GM18873 (cell line): ENCODE results near the gene PRR5.
"Not testable (repeated sequence)": the region's sequence is repeated elsewhere in the genome, so short reads cannot be mapped to it uniquely, and the experiment has no call there.

Source experiments
- ATAC-seq: cut with Tn5 transposase; IDR thresholded peaks from one replicate; pipeline ENCODE4 v1.9.1; 2021; ENCODE audit warnings: mild to moderate bottlenecking, moderate library complexity, moderate number of reproducible peaks; ENCODE audit not compliant: unreplicated experiment, low FRiP score

Gene PRR5, protein sequence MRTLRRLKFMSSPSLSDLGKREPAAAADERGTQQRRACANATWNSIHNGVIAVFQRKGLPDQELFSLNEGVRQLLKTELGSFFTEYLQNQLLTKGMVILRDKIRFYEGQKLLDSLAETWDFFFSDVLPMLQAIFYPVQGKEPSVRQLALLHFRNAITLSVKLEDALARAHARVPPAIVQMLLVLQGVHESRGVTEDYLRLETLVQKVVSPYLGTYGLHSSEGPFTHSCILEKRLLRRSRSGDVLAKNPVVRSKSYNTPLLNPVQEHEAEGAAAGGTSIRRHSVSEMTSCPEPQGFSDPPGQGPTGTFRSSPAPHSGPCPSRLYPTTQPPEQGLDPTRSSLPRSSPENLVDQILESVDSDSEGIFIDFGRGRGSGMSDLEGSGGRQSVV

GRCh38 chr22:44701824-44702478 is at the start of gene PRR5:
Gene PRR5, plus strand, starts transcription at chr22:44702204. Its CDS starts 271 bp downstream, at chr22:44702475.
- no peak for ATAC-seq

DNA sequence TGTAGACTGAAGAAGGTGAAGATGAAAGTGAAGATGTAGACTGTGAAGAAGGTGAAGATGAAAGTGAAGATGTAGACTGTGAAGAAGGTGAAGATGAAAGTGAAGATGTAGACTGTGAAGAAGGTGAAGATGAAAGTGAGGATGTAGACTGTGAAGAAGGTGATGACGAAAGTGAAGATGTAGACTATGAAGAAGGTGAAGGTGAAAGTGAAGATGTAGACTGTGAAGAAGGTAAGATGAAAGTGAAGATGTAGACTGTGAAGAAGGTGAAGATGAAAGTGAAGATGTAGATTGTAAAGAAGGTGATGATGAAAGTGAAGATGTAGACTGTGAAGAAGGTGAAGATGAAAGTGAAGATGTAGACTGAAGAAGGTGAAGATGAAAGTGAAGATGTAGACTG is 49.1 kb upstream of the PRR5 start:
- not testable (repeated sequence) for ATAC-seq

GRCh38 chr22:44658311-44658953 is 43.6 kb upstream of the PRR5 start:
- no peak for ATAC-seq

GRCh38 chr22:44659140-44659539 is 42.9 kb upstream of the PRR5 start:
- ATAC-seq, result no peak

GRCh38 chr22:44660051-44660830 is 41.8 kb upstream of the PRR5 start:
- no peak for ATAC-seq

GRCh38 chr22:44661070-44661469 is 40.9 kb upstream of the PRR5 start:
- no peak for ATAC-seq

GRCh38 chr22:44661659-44662569 is 40.1 kb upstream of the PRR5 start:
- no peak for ATAC-seq

GRCh38 chr22:44663256-44663999 is 38.6 kb upstream of the PRR5 start:
- ATAC-seq, result no peak

- ATAC-seq, result no peak
Measured at GRCh38 chr22:44664149-44664548, 37.9 kb upstream of the PRR5 start.

DNA sequence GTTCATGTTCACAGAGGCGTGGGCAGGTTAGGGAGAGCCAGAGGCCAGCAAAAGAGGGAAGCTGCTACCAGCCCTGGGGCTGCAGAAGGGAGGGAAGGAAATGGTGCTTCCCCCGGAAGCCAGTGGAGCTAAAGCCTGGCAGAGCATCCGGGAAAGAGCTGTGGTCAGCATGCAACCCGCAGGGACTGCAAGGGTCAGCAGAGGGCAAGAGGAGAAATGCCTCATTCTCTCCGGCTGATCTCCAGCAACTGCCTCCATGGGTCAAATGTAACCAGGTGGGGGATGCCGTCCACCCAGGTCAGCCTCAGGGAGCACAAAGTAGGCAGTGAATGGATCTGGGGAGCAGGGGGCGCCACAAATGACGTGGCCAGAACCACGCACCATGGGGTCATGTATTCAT is 36.9 kb upstream of the PRR5 start:
- ATAC-seq, result no peak

GRCh38 chr22:44666207-44666585 is 35.8 kb upstream of the PRR5 start:
- no peak for ATAC-seq

DNA sequence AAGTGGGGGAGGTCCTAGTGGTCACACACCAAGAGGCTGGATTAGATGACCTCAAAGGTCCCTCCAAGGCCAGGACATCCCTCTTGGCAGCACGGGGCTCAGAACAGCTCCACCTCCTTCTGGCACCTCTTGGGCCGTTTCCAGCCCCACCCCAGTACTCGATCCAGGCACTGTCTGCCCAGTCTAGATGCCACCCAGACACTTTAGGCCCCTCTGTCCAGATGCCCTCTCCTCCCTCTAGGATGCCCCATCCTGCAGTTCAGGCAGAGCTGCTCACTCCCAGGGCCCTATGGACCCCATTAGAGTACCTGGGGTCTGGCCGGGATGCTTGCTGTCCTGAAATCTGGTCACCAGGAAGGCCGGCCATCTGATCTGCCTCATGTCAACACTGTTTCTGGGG is 34.7 kb upstream of the PRR5 start:
- no peak for ATAC-seq

- no peak for ATAC-seq
Measured at GRCh38 chr22:44667829-44668189, 34.2 kb upstream of the PRR5 start.

DNA sequence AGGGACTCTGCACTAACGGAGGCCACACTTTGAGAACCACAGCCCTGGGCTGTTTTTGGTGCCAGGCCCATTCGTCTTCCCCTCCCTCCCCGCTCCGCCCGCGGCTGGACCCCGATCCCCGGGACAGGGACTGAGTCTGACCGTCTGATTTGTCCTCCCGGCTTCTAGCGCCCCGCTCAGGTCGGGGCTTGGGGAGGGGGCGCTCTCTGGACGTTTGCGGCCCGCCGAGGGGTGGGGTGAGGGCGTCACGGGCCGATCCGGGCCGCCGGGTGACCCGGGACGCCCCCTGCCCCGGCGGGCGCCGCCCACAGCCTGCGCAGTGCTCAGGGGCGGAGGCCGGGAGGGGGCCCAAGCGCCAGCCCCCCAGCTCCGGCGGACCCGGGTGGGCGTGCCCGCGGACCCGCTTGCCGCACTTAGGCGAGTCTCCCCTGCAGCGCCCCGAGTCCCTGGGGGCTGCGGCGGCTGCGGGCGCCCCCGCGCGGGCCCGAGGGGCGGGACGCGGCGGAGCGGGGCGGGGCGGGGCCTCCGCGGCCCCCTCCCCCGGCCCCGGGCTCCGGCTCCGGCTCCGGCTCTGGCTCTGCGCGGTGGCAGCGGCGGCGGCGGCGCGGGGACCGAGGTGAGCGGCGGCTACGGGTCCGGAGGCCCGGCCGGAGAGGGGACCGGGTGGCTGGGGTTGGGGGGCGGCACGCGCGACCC is 33.7 kb upstream of the PRR5 start:
- ATAC-seq, result no peak

- no peak for ATAC-seq
Measured at GRCh38 chr22:44668886-44669521, 33.0 kb upstream of the PRR5 start.

- no peak for ATAC-seq
Measured at GRCh38 chr22:44669561-44669976, 32.4 kb upstream of the PRR5 start.

DNA sequence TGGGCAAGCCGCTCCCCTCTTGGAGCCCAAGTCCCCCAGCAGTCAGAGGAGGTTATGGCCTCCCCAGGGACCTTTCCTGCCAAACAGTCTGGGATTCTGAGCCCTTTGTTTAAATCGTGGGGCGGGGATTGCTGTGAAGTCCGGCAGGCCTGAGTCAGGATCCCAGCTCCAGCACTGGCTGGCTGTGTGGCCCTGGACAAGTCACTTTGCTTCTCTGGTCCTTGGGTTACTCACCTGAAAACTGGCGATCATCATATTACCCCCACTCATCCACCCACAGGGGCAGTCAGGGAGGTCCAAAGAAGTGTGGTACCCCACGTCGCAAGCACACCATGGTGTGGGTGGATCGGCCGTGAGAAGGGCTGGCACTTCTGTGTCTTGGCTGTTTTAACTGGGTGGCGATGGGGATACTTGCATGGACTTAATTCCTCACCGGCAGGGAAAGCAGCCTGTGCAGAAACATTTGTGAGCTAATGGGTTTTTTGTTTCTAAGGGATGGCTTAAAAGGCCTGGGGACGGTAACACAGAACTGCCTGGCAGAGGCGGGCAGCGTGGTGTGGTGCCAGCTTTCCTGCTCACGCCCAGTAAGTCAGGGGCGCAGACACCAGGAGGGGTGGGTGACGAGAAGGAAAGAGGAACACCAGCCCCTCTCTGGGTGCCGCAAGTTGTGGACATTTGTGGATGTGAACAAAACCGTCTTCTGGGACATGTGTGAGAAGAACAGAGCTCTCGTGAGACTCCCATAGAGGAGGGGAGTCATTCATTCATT is 31.6 kb upstream of the PRR5 start:
- ATAC-seq, result no peak
